DND-41 (cell line): Measurements from ENCODE around the gene MRPS17.

Experiments used
- ATAC-seq: fragments of 200-7000 bp; cut with Tn5 transposase; 3 replicates; pipeline ENCODE4 v1.9.1; 2021; ENCODE audit warnings: low read depth; ENCODE audit not compliant: insufficient read depth
- DNase-seq: peaks from one replicate; pipeline ENCODE4 v3.0.0-alpha.2; 2020
- H2AFZ ChIP-seq: 2 replicates; pipeline ENCODE4 v1.6.0; 2012; ENCODE audit warnings: low read depth, low read length
- H3K27ac ChIP-seq: 2 replicates; pipeline ENCODE4 v1.5.1; 2012; ENCODE audit warnings: low read length, inconsistent platforms
- H3K27me3 ChIP-seq: fragments of 200-600 bp; sonication (generic); 2 replicates; pipeline ENCODE4 v1.6.0; 2012; ENCODE audit warnings: low read length, mild to moderate bottlenecking, inconsistent platforms; ENCODE audit not compliant: insufficient read depth, poor library complexity
- H3K36me3 ChIP-seq: 2 replicates; pipeline ENCODE4 v1.5.1; 2012; ENCODE audit warnings: low read length, inconsistent platforms; ENCODE audit not compliant: insufficient read depth
- H3K4me1 ChIP-seq: 2 replicates; pipeline ENCODE4 v1.5.1; 2012; ENCODE audit warnings: mild to moderate bottlenecking, low read length; ENCODE audit not compliant: insufficient read depth
- H3K4me2 ChIP-seq: 2 replicates; pipeline ENCODE4 v1.6.0; 2012; ENCODE audit warnings: mild to moderate bottlenecking, moderate library complexity, low read length, inconsistent platforms; ENCODE audit not compliant: insufficient read depth
- H3K4me3 ChIP-seq, 2 experiments: fragments of 200-600 bp in 1 of 2; shearing (Covaris generic) in 1 of 2; 2 replicates each; pipeline ENCODE4 v1.5.1; 2012 to 2016; ENCODE audit warnings: inconsistent platforms in 2 of 2, low read length in 2 of 2, mild to moderate bottlenecking in 2 of 2, low read depth in 1 of 2, moderate library complexity in 1 of 2
- H3K79me2 ChIP-seq: 2 replicates; pipeline ENCODE4 v1.6.0; 2012; ENCODE audit warnings: low read length, inconsistent platforms; ENCODE audit not compliant: insufficient read depth
- H3K9ac ChIP-seq: 2 replicates; pipeline ENCODE4 v1.6.0; 2012; ENCODE audit warnings: low read depth, mild to moderate bottlenecking, inconsistent platforms, low read length, moderate library complexity
- H3K9me3 ChIP-seq: 2 replicates; pipeline ENCODE4 v1.5.1; 2012; ENCODE audit warnings: low read length, moderate library complexity, mild to moderate bottlenecking, inconsistent platforms; ENCODE audit not compliant: insufficient read depth, severe bottlenecking
- H4K20me1 ChIP-seq: 2 replicates; pipeline ENCODE4 v1.6.0; 2012; ENCODE audit warnings: low read length; ENCODE audit not compliant: insufficient read depth
- EZH2 ChIP-seq: IDR thresholded peaks from 3 replicates; pipeline ENCODE4 v1.6.1; 2012; ENCODE audit warnings: borderline replicate concordance, low read depth, mild to moderate bottlenecking, moderate library complexity, low read length, inconsistent platforms; ENCODE audit not compliant: severe bottlenecking
- TF ChIP-seq, protein P1 (sequence below): IDR thresholded peaks from 2 replicates; pipeline ENCODE4 v1.5.1; 2012; ENCODE audit warnings: borderline replicate concordance, low read length, moderate library complexity, mild to moderate bottlenecking; ENCODE audit not compliant: poor library complexity, severe bottlenecking; ENCODE audit errors: extremely low read depth

Gene MRPS17

GRCh38 chr7:55917771-55918170, 33.9 kb upstream of the MRPS17 start:
- Histone ChIP-seq H3K9ac (no peak overlapping the region), H3K9me3 (no peaks in the 10 kb centered on the region), H3K4me3 (no peak overlapping the region), H2AFZ (no peak overlapping the region), H3K4me2 (no peak overlapping the region), H3K79me2 (no peaks in the 10 kb centered on the region), H3K27me3 (no peaks in the 10 kb centered on the region), H4K20me1 (no peaks in the 10 kb centered on the region), H3K27ac (no peak overlapping the region), H3K4me1 (no peaks in the 10 kb centered on the region), H3K36me3 (peaks cover 18% of the 10 kb centered on the region)
- DNase-seq = no peak
- no peak for ATAC-seq
- TF ChIP-seq, protein P1, sequence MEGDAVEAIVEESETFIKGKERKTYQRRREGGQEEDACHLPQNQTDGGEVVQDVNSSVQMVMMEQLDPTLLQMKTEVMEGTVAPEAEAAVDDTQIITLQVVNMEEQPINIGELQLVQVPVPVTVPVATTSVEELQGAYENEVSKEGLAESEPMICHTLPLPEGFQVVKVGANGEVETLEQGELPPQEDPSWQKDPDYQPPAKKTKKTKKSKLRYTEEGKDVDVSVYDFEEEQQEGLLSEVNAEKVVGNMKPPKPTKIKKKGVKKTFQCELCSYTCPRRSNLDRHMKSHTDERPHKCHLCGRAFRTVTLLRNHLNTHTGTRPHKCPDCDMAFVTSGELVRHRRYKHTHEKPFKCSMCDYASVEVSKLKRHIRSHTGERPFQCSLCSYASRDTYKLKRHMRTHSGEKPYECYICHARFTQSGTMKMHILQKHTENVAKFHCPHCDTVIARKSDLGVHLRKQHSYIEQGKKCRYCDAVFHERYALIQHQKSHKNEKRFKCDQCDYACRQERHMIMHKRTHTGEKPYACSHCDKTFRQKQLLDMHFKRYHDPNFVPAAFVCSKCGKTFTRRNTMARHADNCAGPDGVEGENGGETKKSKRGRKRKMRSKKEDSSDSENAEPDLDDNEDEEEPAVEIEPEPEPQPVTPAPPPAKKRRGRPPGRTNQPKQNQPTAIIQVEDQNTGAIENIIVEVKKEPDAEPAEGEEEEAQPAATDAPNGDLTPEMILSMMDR = no peak
- no peak for TF ChIP-seq EZH2

DNA sequence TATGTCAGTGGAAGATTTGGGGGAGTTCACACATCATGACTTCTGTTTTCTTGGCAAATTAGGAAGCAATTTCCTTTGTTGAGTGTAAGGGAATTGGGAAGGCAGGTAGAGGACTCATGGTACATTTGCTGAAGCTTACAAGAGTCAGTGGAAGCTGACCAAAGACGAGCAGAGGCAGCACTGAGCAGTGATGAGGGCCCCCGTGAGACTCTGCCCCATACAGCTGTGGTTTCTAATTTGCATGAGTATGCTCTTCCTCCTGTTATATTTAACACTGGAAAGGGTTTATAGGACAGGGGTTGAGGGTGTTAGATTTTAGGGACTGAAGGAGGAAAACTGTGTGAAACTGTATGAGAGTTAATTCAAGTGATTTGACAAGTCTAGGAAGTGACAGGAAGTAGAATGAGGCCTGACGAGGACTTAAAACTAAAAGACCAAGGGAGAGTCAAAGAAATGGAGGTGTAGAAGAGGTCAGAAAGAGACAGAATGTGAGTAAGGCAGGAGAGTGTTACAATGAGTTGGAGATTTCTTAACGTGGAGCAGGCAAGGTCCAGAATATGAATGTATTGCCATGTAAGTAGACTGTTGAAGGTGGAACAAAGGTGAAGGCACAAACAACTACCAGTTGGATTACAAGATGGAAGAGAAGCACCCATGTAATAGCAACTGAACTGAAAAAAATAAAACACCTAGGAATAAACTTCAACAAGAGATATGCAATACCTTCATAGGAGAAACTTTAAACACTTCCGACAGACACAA, 23.5 kb upstream of the MRPS17 start:
- H3K36me3 ChIP-seq = peaks cover 3% of the 10 kb centered on the region; the same call in 1 of the 2 replicates
- no peaks in the 10 kb centered on the region for H3K4me1 ChIP-seq
- H3K79me2 ChIP-seq = no peaks in the 10 kb centered on the region
- no peak overlapping the region for H3K4me3 ChIP-seq
- no peaks in the 10 kb centered on the region for H4K20me1 ChIP-seq
- H3K27me3 ChIP-seq = no peaks in the 10 kb centered on the region
- ATAC-seq (no peak), DNase-seq (no peak)
- no peak for TF ChIP-seq EZH2
- TF ChIP-seq, protein P1 = no peak
- H3K9ac ChIP-seq = no peak overlapping the region
- H3K9me3 ChIP-seq = no peaks in the 10 kb centered on the region
- H3K27ac ChIP-seq = no peak overlapping the region
- H3K4me2 ChIP-seq = no peak overlapping the region
- no peak overlapping the region for H2AFZ ChIP-seq

DNA sequence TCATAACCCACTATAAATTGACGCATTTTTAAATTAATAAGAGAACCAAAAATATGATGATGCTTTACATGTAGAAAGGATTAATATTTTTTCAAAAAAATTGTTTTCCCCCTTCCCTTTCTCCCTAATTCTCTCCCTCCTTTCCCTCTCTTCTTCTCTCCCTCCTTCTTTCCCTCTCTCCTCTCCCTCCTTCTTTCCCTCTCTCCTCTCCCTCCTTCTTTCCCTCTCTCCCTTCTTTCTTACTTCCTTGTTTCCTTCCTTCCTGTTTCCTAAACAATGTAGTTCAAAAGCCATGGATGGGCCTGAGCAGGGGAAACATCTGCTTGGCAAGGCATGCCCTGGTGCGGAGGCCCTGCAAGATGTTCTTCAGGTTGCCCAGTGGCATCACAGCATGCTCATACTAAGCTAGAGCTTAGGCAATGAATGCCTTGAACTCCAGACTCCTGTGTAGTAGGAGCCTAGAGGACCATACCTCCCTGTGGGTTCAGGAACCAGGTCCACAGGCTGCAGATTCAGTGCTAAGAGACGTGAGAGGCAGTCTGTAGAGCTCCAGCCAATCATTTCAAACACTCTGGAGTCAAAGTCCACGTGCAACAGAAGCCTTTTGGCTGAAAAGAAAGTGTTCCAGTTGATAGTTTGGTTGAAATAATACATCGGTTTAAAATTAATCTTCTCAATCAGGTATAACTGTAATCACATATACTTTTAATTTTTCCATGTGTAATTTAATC, 20.1 kb upstream of the MRPS17 start:
- Histone ChIP-seq H2AFZ (no peak overlapping the region), H3K27ac (no peak overlapping the region), H3K79me2 (no peaks in the 10 kb centered on the region), H3K4me1 (no peaks in the 10 kb centered on the region), H3K27me3 (no peaks in the 10 kb centered on the region), H3K4me2 (no peak overlapping the region), H3K4me3 (no peak overlapping the region), H3K9me3 (peaks cover 5% of the 10 kb centered on the region), H4K20me1 (no peaks in the 10 kb centered on the region), H3K9ac (no peak overlapping the region), H3K36me3 (no peaks in the 10 kb centered on the region; the same call in 1 of the 2 replicates)
- ATAC-seq (no peak), DNase-seq (no peak)
- no peak for TF ChIP-seq EZH2
- TF ChIP-seq, protein P1 = no peak
